B cell (primary cell): ENCODE results near the gene XRRA1. TPM values are rescaled to one million over a fixed set of nuclear protein-coding genes. Genes with fewer than 3 reads are reported as not detected.

Source experiments
- ATAC-seq: fragments of 200-7000 bp; cut with Tn5 transposase; one replicate; pipeline ENCODE4 v1.10.0; 2021; ENCODE audit warnings: low read depth, mild to moderate bottlenecking, moderate number of reproducible peaks, moderate library complexity
- CTCF ChIA-PET: fragments of 350-600 bp; sonication (Branson Sonifier 250); formaldehyde crosslinking; loops from one replicate; lab custom pipeline; 2021; ENCODE audit warnings: antibody characterized with exemption, inconsistent platforms; lab: Charles Lee
- POLR2A ChIA-PET: fragments of 350-600 bp; sonication (Branson Sonifier 250); formaldehyde crosslinking; loops from one replicate; lab custom pipeline; 2021; ENCODE audit warnings: antibody characterized with exemption; lab: Charles Lee
- DNase-seq: peaks from one replicate; pipeline ENCODE4 v3.0.0; 2013
- H2AFZ ChIP-seq: 2 replicates; pipeline ENCODE4 v1.6.1; 2012; ENCODE audit warnings: mild to moderate bottlenecking, low read depth, low read length; ENCODE audit not compliant: insufficient read depth, poor library complexity, severe bottlenecking
- H3K27ac ChIP-seq, 2 donors: 1 replicate in 1 of 2; 2 replicates in 1 of 2; pipeline ENCODE4 v1.5.1; 2012 to 2013; ENCODE audit warnings: low read length in 2 of 2, mild to moderate bottlenecking in 2 of 2, moderate library complexity in 1 of 2
- H3K27me3 ChIP-seq, 4 experiments: fragments of 200-600 bp in 1 of 4; sonication (generic) in 1 of 4; replicated peaks in 1 of 4; 1 replicate in 2 of 4; 2 replicates in 2 of 4; pipeline versions ENCODE4 v1.6.1 to v1.7.0; 2013 to 2016; ENCODE audit warnings: low read length in 3 of 4, mild to moderate bottlenecking in 2 of 4, mixed read lengths in 1 of 4, moderate library complexity in 1 of 4; ENCODE audit not compliant: insufficient read depth in 4 of 4, control insufficient read depth in 3 of 4; ENCODE audit errors: control extremely low read depth in 1 of 4
- H3K36me3 ChIP-seq, 2 experiments: replicated peaks in 1 of 2; 1 replicate in 1 of 2; 2 replicates in 1 of 2; pipeline versions ENCODE4 v1.6.1 to v1.7.1; 2013; ENCODE audit warnings: low read length in 1 of 2; ENCODE audit not compliant: insufficient read depth in 2 of 2, control insufficient read depth in 1 of 2; ENCODE audit errors: control extremely low read depth in 1 of 2, extremely low read depth in 1 of 2
- H3K4me1 ChIP-seq, 2 donors: fragments of 200-600 bp in 1 of 2; sonication (generic) in 1 of 2; 1 replicate in 1 of 2; 2 replicates in 1 of 2; pipeline versions ENCODE4 v1.5.1 to v1.6.1; 2013 to 2017; ENCODE audit warnings: low read length in 2 of 2; ENCODE audit not compliant: control insufficient read depth in 2 of 2, insufficient read depth in 2 of 2
- H3K4me2 ChIP-seq: replicated peaks from 2 replicates; pipeline ENCODE3; 2012; ENCODE audit warnings: mild to moderate bottlenecking, low read depth, low read length; ENCODE audit not compliant: poor library complexity, severe bottlenecking
- H3K4me3 ChIP-seq, 5 experiments: fragments of 200-600 bp in 1 of 5; sonication (generic) in 1 of 5; 1 replicate in 3 of 5; 2 replicates in 2 of 5; pipeline versions ENCODE4 v1.5.1 to v1.7.0; 2011 to 2016; ENCODE audit warnings: low read length in 4 of 5, mild to moderate bottlenecking in 4 of 5, low read depth in 2 of 5, control low read depth in 1 of 5, moderate library complexity in 1 of 5; ENCODE audit not compliant: insufficient read depth in 1 of 5; ENCODE audit errors: control extremely low read depth in 1 of 5, extremely low read depth in 1 of 5
- H3K79me2 ChIP-seq: fragments of 200-600 bp; sonication (generic); one replicate; pipeline ENCODE4 v1.6.0; 2016; ENCODE audit warnings: low read length; ENCODE audit not compliant: control insufficient read depth, insufficient read depth
- H3K9ac ChIP-seq: fragments of 200-600 bp; sonication (generic); 2 replicates; pipeline ENCODE4 v1.6.1; 2017; ENCODE audit warnings: mild to moderate bottlenecking, low read length, moderate library complexity
- H3K9me3 ChIP-seq, 3 donors: one replicate each; pipeline versions ENCODE4 v1.6.1 to v1.7.1; 2013; ENCODE audit warnings: low read length in 2 of 3; ENCODE audit not compliant: control insufficient read depth in 2 of 3, insufficient read depth in 1 of 3; ENCODE audit errors: control extremely low read depth in 1 of 3
- H4K20me1 ChIP-seq: 2 replicates; pipeline ENCODE4 v1.6.0; 2012; ENCODE audit warnings: mild to moderate bottlenecking, low read length; ENCODE audit not compliant: insufficient read depth, control insufficient read depth, poor library complexity, severe bottlenecking
- H3K27ac Mint-ChIP-seq: one replicate; pipeline ENCODE4 v1.8.0; 2021; ENCODE audit warnings: mixed read lengths
- H3K27me3 Mint-ChIP-seq: one replicate; pipeline ENCODE4 v1.8.0; 2021; ENCODE audit warnings: mixed read lengths
- H3K4me1 Mint-ChIP-seq: one replicate; pipeline ENCODE4 v1.8.0; 2021; ENCODE audit warnings: mixed read lengths
- H3K4me3 Mint-ChIP-seq: one replicate; pipeline ENCODE4 v1.8.0; 2021; ENCODE audit warnings: mixed read lengths
- H3K9me3 Mint-ChIP-seq: one replicate; pipeline ENCODE4 v1.8.0; 2022; ENCODE audit warnings: mixed read lengths; ENCODE audit not compliant: insufficient read depth
- CTCF ChIP-seq: fragments of 200-600 bp; IDR thresholded peaks from one replicate; pipeline ENCODE4 v1.8.0; 2022; ENCODE audit warnings: antibody characterized with exemption, mild to moderate bottlenecking
- EZH2 ChIP-seq: IDR thresholded peaks from 2 replicates; pipeline ENCODE4 v1.6.1; 2012; ENCODE audit warnings: borderline replicate concordance, low read depth, mild to moderate bottlenecking, moderate library complexity, low read length; ENCODE audit not compliant: insufficient read depth, poor library complexity, severe bottlenecking
- WGBS: methylation state at CpG from one replicate; pipeline ENCODE4 v1.1.5; 2013; ENCODE audit warnings: missing lambda C conversion rate; ENCODE audit not compliant: insufficient coverage; 5-methylcytosine and 5-hydroxymethylcytosine counted together
- intact Hi-C: fragments of 100-400 bp; cut with micrococcal nuclease; formaldehyde crosslinking; loops from one replicate; pipeline ENCODE4 v1.10.0; 2022
- polyA plus RNA-seq: library from polyadenylated mRNA; depleted of rRNA; stranded (reverse); fragments of >200 nt; gene quantifications from 2 replicates; pipeline ENCODE4 v1.2.3, GENCODE V29; 2012
- total RNA-seq, 2 donors: library from RNA; stranded (reverse); fragments of 120-200 nt in 1 of 2; gene quantifications; 1 replicate in 1 of 2; 2 replicates in 1 of 2; pipeline versions ENCODE4 v1.2.3 to v1.2.4, GENCODE V29; 2013 to 2022

Gene XRRA1
- total and polyA plus RNA-seq, 2 donors (not counting 1 experiment from before 2014, with no cell fraction given), result 6.9 to 80.8 TPM

GRCh38 chr11:74932169-74932568, 16.7 kb downstream of the XRRA1 start:
- no peak overlapping the region for H3K4me3 ChIP-seq
- no peak overlapping the region for H3K27ac ChIP-seq
- H3K9me3 ChIP-seq, result no peaks in the 10 kb centered on the region
- H4K20me1 ChIP-seq, result no peaks in the 10 kb centered on the region
- no peak for DNase-seq
- Mint-ChIP-seq H3K27me3 (no peaks in the 10 kb centered on the region), H3K4me3 (no peak overlapping the region), H3K4me1 (no peaks in the 10 kb centered on the region), H3K9me3 (no peaks in the 10 kb centered on the region), H3K27ac (no peak overlapping the region)
- H3K4me1 ChIP-seq, result no peaks in the 10 kb centered on the region
- intact Hi-C loops, result no loop called here
- WGBS, result 80% methylated on average over 2 of the region's 5 CpGs
- no peak overlapping the region for H2AFZ ChIP-seq
- no peak overlapping the region for H3K4me2 ChIP-seq
- no peak for TF ChIP-seq CTCF
- no peak for TF ChIP-seq EZH2
- ChIA-PET CTCF (interaction anchor here (0.8 to 16.6 kb wide), 5 partner anchors 14 to 316 kb away, joined by 3 to 235 read pairs (median 4); no protein-coding TSS in a partner anchor), POLR2A (no interaction called here)
- H3K9ac ChIP-seq, result no peak overlapping the region
- H3K79me2 ChIP-seq, result no peaks in the 10 kb centered on the region
- no peaks in the 10 kb centered on the region for H3K27me3 ChIP-seq
- ATAC-seq, result no peak
- H3K36me3 ChIP-seq, result peaks cover 6 to 18% of the 10 kb centered on the region in 2 experiments

GRCh38 chr11:74929431-74930363, 19.2 kb downstream of the XRRA1 start:
- 70% methylated on average over 6 of the region's 8 CpGs for WGBS
- DNase-seq (peak; percentile 87), ATAC-seq (peak; percentile 78)
- H3K27ac ChIP-seq, result no peak overlapping the region
- no peaks in the 10 kb centered on the region for H3K4me1 ChIP-seq
- Mint-ChIP-seq H3K27me3 (no peaks in the 10 kb centered on the region), H3K4me1 (no peaks in the 10 kb centered on the region), H3K27ac (no peak overlapping the region), H3K4me3 (no peak overlapping the region), H3K9me3 (no peaks in the 10 kb centered on the region)
- H3K9ac ChIP-seq, result no peak overlapping the region
- H4K20me1 ChIP-seq, result no peaks in the 10 kb centered on the region
- TF ChIP-seq EZH2, result no peak
- TF ChIP-seq CTCF, result peak; percentile 93
- H2AFZ ChIP-seq, result no peak overlapping the region
- ChIA-PET POLR2A (no interaction called here), CTCF (interaction anchor here (0.6 to 16.6 kb wide), 35 partner anchors 9 to 1108 kb away, joined by 3 to 235 read pairs (median 5); partner anchors contain the start of genes SPCS2, TPBGL and XRRA1)
- no peak overlapping the region for H3K4me2 ChIP-seq
- H3K4me3 ChIP-seq, result no peak overlapping the region
- intact Hi-C loops, result loop anchor here (1.0 to 2.0 kb wide), 4 partner anchors 103 to 319 kb away; partner anchors contain the start of gene TPBGL
- no peaks in the 10 kb centered on the region for H3K27me3 ChIP-seq
- no peaks in the 10 kb centered on the region for H3K9me3 ChIP-seq
- H3K79me2 ChIP-seq, result no peaks in the 10 kb centered on the region
- peaks cover 0 to 3% of the 10 kb centered on the region in 2 experiments for H3K36me3 ChIP-seq
